DOHH2 (cell line): ENCODE data around the gene ATP1A1.

Experiments used
- CTCF ChIP-seq: fragments of 200-600 bp; sonication (generic); IDR thresholded peaks from one replicate; pipeline ENCODE4 v1.5.1; 2014; ENCODE audit warnings: antibody characterized with exemption, mild to moderate bottlenecking, low read depth, low read length; ENCODE audit not compliant: poor library complexity, severe bottlenecking
- EZH2phosphoT487 ChIP-seq: fragments of 200-600 bp; sonication (generic); IDR thresholded peaks from 2 replicates; pipeline ENCODE4 v1.6.1; 2017; ENCODE audit warnings: borderline replicate concordance, mild to moderate bottlenecking, antibody characterized with exemption, low read length, moderate library complexity, mixed read lengths

GRCh38 chr1:116407033-116407432 lies 34.0 kb downstream of the ATP1A1 start:
- TF ChIP-seq CTCF (no peak), EZH2phosphoT487 (no peak)
